ENCODE results near the gene FAM237A. TPM values are rescaled to one million over a fixed set of nuclear protein-coding genes. Genes with fewer than 3 reads are reported as not detected.

FAM237A gene
- total RNA-seq, 1 donor from 2014 or later = not detected

GRCh38 chr2:206626108-206626507 is 16.2 kb upstream of the FAM237A start:
- Mint-ChIP-seq H3K4me1 (no peaks in the 10 kb centered on the region), H3K9me3 (no peaks in the 10 kb centered on the region), H3K36me3 (ENCODE audit: low read depth) (no peaks in the 10 kb centered on the region), H3K27ac (no peak overlapping the region), H3K4me3 (no peak overlapping the region), H3K27me3 (peaks cover 8% of the 10 kb centered on the region)
- TF ChIP-seq, protein P1, sequence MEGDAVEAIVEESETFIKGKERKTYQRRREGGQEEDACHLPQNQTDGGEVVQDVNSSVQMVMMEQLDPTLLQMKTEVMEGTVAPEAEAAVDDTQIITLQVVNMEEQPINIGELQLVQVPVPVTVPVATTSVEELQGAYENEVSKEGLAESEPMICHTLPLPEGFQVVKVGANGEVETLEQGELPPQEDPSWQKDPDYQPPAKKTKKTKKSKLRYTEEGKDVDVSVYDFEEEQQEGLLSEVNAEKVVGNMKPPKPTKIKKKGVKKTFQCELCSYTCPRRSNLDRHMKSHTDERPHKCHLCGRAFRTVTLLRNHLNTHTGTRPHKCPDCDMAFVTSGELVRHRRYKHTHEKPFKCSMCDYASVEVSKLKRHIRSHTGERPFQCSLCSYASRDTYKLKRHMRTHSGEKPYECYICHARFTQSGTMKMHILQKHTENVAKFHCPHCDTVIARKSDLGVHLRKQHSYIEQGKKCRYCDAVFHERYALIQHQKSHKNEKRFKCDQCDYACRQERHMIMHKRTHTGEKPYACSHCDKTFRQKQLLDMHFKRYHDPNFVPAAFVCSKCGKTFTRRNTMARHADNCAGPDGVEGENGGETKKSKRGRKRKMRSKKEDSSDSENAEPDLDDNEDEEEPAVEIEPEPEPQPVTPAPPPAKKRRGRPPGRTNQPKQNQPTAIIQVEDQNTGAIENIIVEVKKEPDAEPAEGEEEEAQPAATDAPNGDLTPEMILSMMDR (IDR thresholded peaks at IDR 0.05) = no peak
- CTCF ChIA-PET = no interaction called here
- POLR2A ChIA-PET = no interaction called here
- DNase-seq (no peak), ATAC-seq (ENCODE audit: low read depth) (no peak)
- intact Hi-C loops (cut with micrococcal nuclease) = no loop called here

- intact Hi-C loops (cut with micrococcal nuclease) = no loop called here
- POLR2A ChIA-PET = no interaction called here
- TF ChIP-seq, protein P1 (IDR thresholded peaks at IDR 0.05) = no peak
Measured at GRCh38 chr2:206627632-206628031, 14.7 kb upstream of the FAM237A start.

DNA sequence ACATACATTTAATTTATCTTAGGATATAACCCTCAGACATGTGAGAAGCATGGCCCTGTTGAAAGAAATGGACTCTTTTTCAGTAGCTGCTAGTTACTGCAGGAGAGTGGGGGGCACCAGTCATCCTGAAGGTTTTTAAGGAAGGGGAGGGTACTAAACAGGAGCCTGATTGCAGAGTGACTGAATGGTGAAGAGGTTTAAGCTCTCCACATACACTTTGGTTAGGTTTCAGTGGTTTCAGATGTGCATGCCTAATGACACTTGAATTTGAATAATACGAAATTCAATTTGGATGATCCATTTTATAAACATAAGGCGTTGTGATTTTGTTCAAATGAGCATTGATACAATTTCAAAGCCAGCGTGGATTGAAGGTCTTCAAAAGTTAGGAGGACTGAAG is 10.9 kb upstream of the FAM237A start:
- ATAC-seq (ENCODE audit: low read depth) (no peak), DNase-seq (no peak)
- CTCF ChIA-PET = no interaction called here
- no peaks in the 10 kb centered on the region for H3K36me3 Mint-ChIP-seq (ENCODE audit: low read depth)
- POLR2A ChIA-PET = no interaction called here
- H3K9me3 Mint-ChIP-seq = no peaks in the 10 kb centered on the region
- intact Hi-C loops (cut with micrococcal nuclease) = no loop called here
- TF ChIP-seq, protein P1 (IDR thresholded peaks at IDR 0.05) = no peak
- no peaks in the 10 kb centered on the region for H3K4me1 Mint-ChIP-seq
- peaks cover 11% of the 10 kb centered on the region for H3K27me3 Mint-ChIP-seq
- no peak overlapping the region for H3K4me3 Mint-ChIP-seq
- no peak overlapping the region for H3K27ac Mint-ChIP-seq

More at GRCh38 chr2:206627632-206628031, 14.7 kb upstream of the FAM237A start:
- Mint-ChIP-seq H3K9me3 (no peaks in the 10 kb centered on the region), H3K27me3 (peaks cover 8% of the 10 kb centered on the region), H3K27ac (no peak overlapping the region), H3K36me3 (ENCODE audit: low read depth) (no peaks in the 10 kb centered on the region), H3K4me3 (no peak overlapping the region), H3K4me1 (no peaks in the 10 kb centered on the region)
- DNase-seq (no peak), ATAC-seq (ENCODE audit: low read depth) (no peak)
- CTCF ChIA-PET = no interaction called here

DNA sequence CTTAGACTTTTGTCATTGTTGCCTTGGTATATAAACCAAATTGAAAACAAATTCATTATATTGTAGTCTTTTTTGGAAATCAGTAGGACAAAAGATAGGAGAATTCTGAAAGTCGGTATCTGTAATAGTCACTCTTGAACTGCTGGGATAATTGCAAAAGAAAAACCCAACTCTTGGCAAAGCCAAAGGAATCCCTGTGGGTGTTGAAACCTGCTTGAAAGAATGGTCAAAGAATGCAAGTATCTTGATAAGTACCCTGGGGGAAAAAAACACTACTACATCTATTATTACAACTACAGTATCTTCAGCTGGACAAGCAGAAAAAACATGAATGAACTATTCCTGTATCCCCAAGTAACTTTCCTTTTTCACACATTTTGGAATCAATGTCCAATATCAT is 7.3 kb upstream of the FAM237A start:
- peaks cover 6% of the 10 kb centered on the region for H3K27me3 Mint-ChIP-seq
- no peaks in the 10 kb centered on the region for H3K4me1 Mint-ChIP-seq
- H3K36me3 Mint-ChIP-seq (ENCODE audit: low read depth) = no peaks in the 10 kb centered on the region
- no peak for DNase-seq
- H3K27ac Mint-ChIP-seq = no peak overlapping the region
- H3K4me3 Mint-ChIP-seq = no peak overlapping the region
- no peak for ATAC-seq (ENCODE audit: low read depth)
- TF ChIP-seq, protein P1 (IDR thresholded peaks at IDR 0.05) = no peak
- CTCF ChIA-PET = no interaction called here
- POLR2A ChIA-PET = no interaction called here
- intact Hi-C loops (cut with micrococcal nuclease) = no loop called here
- no peaks in the 10 kb centered on the region for H3K9me3 Mint-ChIP-seq

DNA sequence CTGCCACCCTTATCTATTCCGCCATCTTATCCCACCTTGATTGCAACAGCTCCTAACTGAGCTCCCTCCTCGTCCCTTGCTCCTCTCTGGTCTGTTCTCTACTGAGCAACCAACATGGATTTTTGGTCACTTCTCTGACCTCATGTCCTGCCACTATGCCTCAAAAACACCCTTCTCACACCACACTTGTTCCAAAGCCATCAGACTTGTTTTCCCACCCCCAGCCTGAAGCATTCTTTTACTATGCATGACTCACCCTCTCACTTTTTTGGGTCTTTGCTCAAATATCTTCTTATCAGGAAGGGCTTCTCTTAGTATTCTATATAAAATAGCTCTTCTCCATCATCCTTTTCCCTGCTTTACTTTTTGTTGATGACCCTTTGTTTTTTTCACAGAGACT is 2.7 kb upstream of the FAM237A start:
- DNase-seq (no peak), ATAC-seq (ENCODE audit: low read depth) (no peak)
- intact Hi-C loops (cut with micrococcal nuclease) = no loop called here
- POLR2A ChIA-PET = no interaction called here
- no peak overlapping the region for H3K4me3 Mint-ChIP-seq
- H3K27me3 Mint-ChIP-seq = peaks cover 18% of the 10 kb centered on the region
- H3K27ac Mint-ChIP-seq = no peak overlapping the region
- no peaks in the 10 kb centered on the region for H3K4me1 Mint-ChIP-seq
- CTCF ChIA-PET = no interaction called here
- TF ChIP-seq, protein P1 (IDR thresholded peaks at IDR 0.05) = no peak
- no peaks in the 10 kb centered on the region for H3K36me3 Mint-ChIP-seq (ENCODE audit: low read depth)
- H3K9me3 Mint-ChIP-seq = no peaks in the 10 kb centered on the region

Measured in activated B cell treated with CpG ODN at 0.5 μM for 24 hours (primary cell).